HepG2 (cell line): Measurements from ENCODE around the gene TUBA3C. TPM values are rescaled to one million over a fixed set of nuclear protein-coding genes. Genes with fewer than 3 reads are reported as not detected.

Experiments
- ATAC-seq: fragments of 200-7000 bp; cut with Tn5 transposase; 3 replicates; pipeline ENCODE4 v1.9.1; 2020; ENCODE audit warnings: mild to moderate bottlenecking, moderate library complexity
- BruUV-seq: library from RNA; stranded (reverse); fragments of 400-500 nt; replicated peaks from 2 replicates; lab custom pipeline; 2021; lab: Mats Ljungman, UMichigan
- CTCF ChIA-PET: fragments of 300-600 bp; formaldehyde crosslinking; extraction: SDS; loops from one replicate; lab custom pipeline; 2021; ENCODE audit warnings: low total read pairs, inconsistent platforms, low intra/inter-chr PET ratio; lab: Yijun Ruan, JAX
- POLR2A ChIA-PET: fragments of 350-600 bp; sonication (Branson Sonifier 250); formaldehyde crosslinking; loops from one replicate; lab custom pipeline; 2020; ENCODE audit warnings: antibody characterized with exemption, inconsistent platforms; lab: Yijun Ruan, JAX
- DNase-seq: peaks from one replicate; pipeline ENCODE4 v3.0.0-alpha.2; 2015; ENCODE audit warnings: low spot score
- FAIRE-seq: peaks from 3 replicates; lab custom pipeline; 2011; peaks lifted over from hg19 to GRCh38; lab: Jason Lieb, UNC
- H2AFZ ChIP-seq: one replicate; pipeline ENCODE4 v1.6.1; 2011; ENCODE audit warnings: low read length, inconsistent platforms
- H3K27ac ChIP-seq: fragments of 300-600 bp; 3 replicates; pipeline ENCODE4 v1.8.0; 2011; ENCODE audit warnings: mixed run types, mild to moderate bottlenecking, mixed read lengths, low read length, inconsistent platforms; ENCODE audit not compliant: insufficient read depth; ENCODE audit errors: extremely low read length
- H3K27me3 ChIP-seq, 2 experiments: fragments of 200-600 bp in 1 of 2; 2 replicates in 1 of 2; 3 replicates in 1 of 2; pipeline versions ENCODE4 v1.6.0 to v1.8.0; 2011; ENCODE audit warnings: low read length in 2 of 2, mild to moderate bottlenecking in 2 of 2, moderate library complexity in 2 of 2, inconsistent platforms in 1 of 2; ENCODE audit not compliant: insufficient read depth in 2 of 2, control insufficient read depth in 1 of 2
- H3K36me3 ChIP-seq, 2 experiments: fragments of 200-600 bp in 1 of 2; replicated peaks in 1 of 2; 2 replicates in 1 of 2; 3 replicates in 1 of 2; pipeline versions ENCODE4 v1.5.1 to v1.8.0; 2011; ENCODE audit warnings: low read length in 2 of 2, inconsistent platforms in 1 of 2; ENCODE audit not compliant: insufficient read depth in 2 of 2, control insufficient read depth in 1 of 2
- H3K4me1 ChIP-seq: 2 replicates; pipeline ENCODE4 v1.5.1; 2012; ENCODE audit warnings: low read length, inconsistent platforms; ENCODE audit not compliant: insufficient read depth
- H3K4me2 ChIP-seq: 2 replicates; pipeline ENCODE4 v1.6.0; 2011; ENCODE audit warnings: low read depth, low read length, inconsistent platforms
- H3K4me3 ChIP-seq, 3 experiments: fragments of 200-600 bp in 1 of 3; sonication (generic), shearing (Covaris generic) in 1 of 3; replicated peaks in 1 of 3; 2 replicates each; pipeline ENCODE4 v1.5.1; 2011 to 2016; ENCODE audit warnings: low read length in 3 of 3, inconsistent platforms in 2 of 3, low read depth in 2 of 3, mild to moderate bottlenecking in 2 of 3, control low read depth in 1 of 3, mixed read lengths in 1 of 3; ENCODE audit not compliant: insufficient read depth in 1 of 3
- H3K79me2 ChIP-seq: one replicate; pipeline ENCODE4 v1.6.1; 2011; ENCODE audit warnings: low read length, inconsistent platforms; ENCODE audit not compliant: insufficient read depth
- H3K9ac ChIP-seq: 2 replicates; pipeline ENCODE4 v1.6.0; 2011; ENCODE audit warnings: mild to moderate bottlenecking, low read depth, low read length, inconsistent platforms; ENCODE audit not compliant: insufficient read depth
- H3K9me3 ChIP-seq: 2 replicates; pipeline ENCODE4 v1.5.1; 2012; ENCODE audit warnings: mild to moderate bottlenecking, low read length
- H4K20me1 ChIP-seq: 2 replicates; pipeline ENCODE4 v1.6.0; 2011; ENCODE audit warnings: inconsistent platforms, mild to moderate bottlenecking, low read length, moderate library complexity; ENCODE audit not compliant: insufficient read depth
- DPF2 ChIP-seq: sonication (generic); formaldehyde crosslinking; IDR thresholded peaks from 2 replicates; pipeline ENCODE4 v1.4.0; 2020; ENCODE audit warnings: mild to moderate bottlenecking, low read depth, missing genetic modification reagents, borderline replicate concordance
- GABPB1 ChIP-seq: IDR thresholded peaks from 2 replicates; pipeline ENCODE4 v1.6.1; 2016; ENCODE audit warnings: mild to moderate bottlenecking, missing genetic modification reagents, moderate library complexity, missing compliant biosample characterization
- HDAC1 ChIP-seq: sonication (generic); formaldehyde crosslinking; IDR thresholded peaks from 2 replicates; pipeline ENCODE4 v1.5.1; 2020; ENCODE audit warnings: mild to moderate bottlenecking, missing genetic modification reagents
- MTF2 ChIP-seq: sonication (generic); formaldehyde crosslinking; IDR thresholded peaks from 2 replicates; pipeline ENCODE4 v1.5.0; 2020; ENCODE audit warnings: missing genetic modification reagents, borderline replicate concordance
- NRL ChIP-seq: sonication (generic); formaldehyde crosslinking; IDR thresholded peaks from 2 replicates; pipeline ENCODE4 v1.5.0; 2020; ENCODE audit warnings: missing genetic modification reagents, mild to moderate bottlenecking, moderate library complexity, borderline replicate concordance
- PPARG ChIP-seq: conservative IDR thresholded peaks from 2 replicates; pipeline ENCODE4 v1.6.1; 2016; ENCODE audit warnings: missing biosample characterization, missing genetic modification reagents
- RCOR2 ChIP-seq: IDR thresholded peaks from 2 replicates; pipeline ENCODE4 v1.6.1; 2016; ENCODE audit warnings: missing biosample characterization, missing genetic modification reagents
- SMARCC2 ChIP-seq: fragments of 450-650 bp; IDR thresholded peaks from 2 replicates; pipeline ENCODE4 v1.6.1; 2017; ENCODE audit warnings: antibody characterized with exemption, mild to moderate bottlenecking
- YY1 ChIP-seq: IDR thresholded peaks from 2 replicates; pipeline ENCODE4 v1.6.1; 2011; ENCODE audit warnings: low read length, low read depth, moderate library complexity, mild to moderate bottlenecking; ENCODE audit not compliant: insufficient read depth, insufficient replicate concordance
- ZC3H4 ChIP-seq: sonication (generic); formaldehyde crosslinking; IDR thresholded peaks from 2 replicates; pipeline ENCODE4 v1.4.0; 2020; ENCODE audit warnings: missing genetic modification reagents, borderline replicate concordance
- ZNF121 ChIP-seq: sonication (generic); formaldehyde crosslinking; IDR thresholded peaks from 2 replicates; pipeline ENCODE4 v1.5.0; 2020; ENCODE audit warnings: mild to moderate bottlenecking, missing genetic modification reagents
- ZNF207 ChIP-seq: fragments of 450-650 bp; IDR thresholded peaks from 2 replicates; pipeline ENCODE4 v1.6.1; 2016; ENCODE audit warnings: antibody characterized with exemption, borderline replicate concordance
- ZNF44 ChIP-seq: sonication (generic); formaldehyde crosslinking; IDR thresholded peaks from 2 replicates; pipeline ENCODE4 v1.5.1; 2020; ENCODE audit warnings: mild to moderate bottlenecking, missing genetic modification reagents
- ZNF484 ChIP-seq: sonication (generic); formaldehyde crosslinking; IDR thresholded peaks from 2 replicates; pipeline ENCODE4 v1.5.1; 2020; ENCODE audit warnings: mild to moderate bottlenecking, low read depth, missing genetic modification reagents, borderline replicate concordance
- ZNF557 ChIP-seq: sonication (generic); formaldehyde crosslinking; IDR thresholded peaks from 2 replicates; pipeline ENCODE4 v1.4.0; 2020; ENCODE audit warnings: missing genetic modification reagents
- ZNF558 ChIP-seq: sonication (generic); formaldehyde crosslinking; IDR thresholded peaks from 2 replicates; pipeline ENCODE4 v1.9.0; 2022; ENCODE audit warnings: mild to moderate bottlenecking, missing genetic modification reagents, borderline replicate concordance
- ZNF589 ChIP-seq: sonication (generic); formaldehyde crosslinking; conservative IDR thresholded peaks from 2 replicates; pipeline ENCODE4 v1.8.0; 2022; ENCODE audit warnings: mild to moderate bottlenecking, moderate library complexity, missing genetic modification reagents
- WGBS: methylation state at CpG from one replicate; pipeline ENCODE4 v1.1.6; 2017; ENCODE audit warnings: low lambda C conversion rate; 5-methylcytosine and 5-hydroxymethylcytosine counted together
- in situ Hi-C: cut with HindIII; loops from 2 replicates; pipeline ENCODE4 v1.10.0; 2017; ENCODE audit warnings: low pct_unique_long_range_greater_than_20kb; ENCODE audit not compliant: extremely low pct_ligation_motif_present
- intact Hi-C: fragments of 100-400 bp; cut with micrococcal nuclease; formaldehyde crosslinking; loops from one replicate; pipeline ENCODE4 v1.10.0; 2022; ENCODE audit not compliant: unreplicated experiment
- polyA plus RNA-seq, 8 experiments: library from polyadenylated mRNA; depleted of rRNA in 3 of 8; stranded (reverse) in 7 of 8; unstranded in 1 of 8; fragments of >200 nt; fragmentation: Illumina TruSeq in 4 of 8; extraction: Trizol in 4 of 8; gene quantifications; 2 replicates each; pipeline versions ENCODE4 v1.2.1 to v1.2.3, GENCODE V29; 2011 to 2016; ENCODE audit warnings: low read depth in 4 of 8, missing spikeins in 1 of 8, mixed read lengths in 1 of 8; ENCODE audit not compliant: insufficient read depth in 1 of 8
- total RNA-seq, 5 experiments: library from RNA; depleted of rRNA; stranded (reverse); fragments of >200 nt; fragmentation: Illumina TruSeq; extraction: Trizol; gene quantifications; 2 replicates each; pipeline ENCODE4 v1.2.3, GENCODE V29; 2016; ENCODE audit warnings: low read depth in 1 of 5
- TF ChIP-seq, protein P1 (sequence below): sonication (generic); formaldehyde crosslinking; IDR thresholded peaks from 2 replicates; pipeline ENCODE4 v1.5.0; 2020; ENCODE audit warnings: mild to moderate bottlenecking, missing genetic modification reagents, borderline replicate concordance
- TF ChIP-seq, protein P2 (sequence below): fragments of 450-650 bp; IDR thresholded peaks from 2 replicates; pipeline ENCODE4 v1.6.1; 2017
- TF ChIP-seq, protein P3 (sequence below): fragments of 450-650 bp; IDR thresholded peaks from 2 replicates; pipeline ENCODE4 v1.6.1; 2016

The TUBA3C gene
- total and polyA plus RNA-seq, 2 of the 13 experiments (the other 11 are each of a cell fraction or from before 2014, with no cell fraction given), result not detected

DNA sequence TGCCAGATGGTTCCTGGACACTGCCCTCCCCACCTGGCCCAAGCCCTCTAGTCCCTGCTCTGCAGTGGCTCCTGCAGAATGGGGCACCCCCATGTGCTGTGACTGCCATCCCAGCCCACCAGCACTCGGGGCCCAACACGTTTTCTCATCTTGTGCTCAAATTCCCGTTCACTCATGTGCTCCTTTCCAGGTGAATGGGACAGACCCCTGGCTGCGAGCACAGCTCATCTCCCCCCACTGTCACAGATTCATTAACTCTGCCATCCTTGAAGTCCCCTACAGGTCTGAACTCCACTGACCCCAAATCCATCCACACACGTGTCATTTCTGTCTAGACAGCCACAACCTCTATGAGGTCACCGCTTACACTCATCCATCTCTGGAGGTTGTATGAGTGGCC, 23.6 kb downstream of the TUBA3C start:
- H3K36me3 ChIP-seq, result no peaks in the 10 kb centered on the region
- no peak overlapping the region for H2AFZ ChIP-seq
- no TSS peak for BruUV-seq
- no peak overlapping the region for H3K4me3 ChIP-seq
- H3K9ac ChIP-seq, result no peak overlapping the region
- no peaks in the 10 kb centered on the region for H3K79me2 ChIP-seq
- H4K20me1 ChIP-seq, result no peaks in the 10 kb centered on the region
- TF ChIP-seq MTF2 (CRISPR knock-in tag) (no peak), ZNF44 (CRISPR knock-in tag) (no peak), ZNF207 (no peak), ZC3H4 (no peak), DPF2 (CRISPR knock-in tag) (no peak), ZNF589 (CRISPR knock-in tag) (no peak), ZNF484 (no peak), ZNF557 (CRISPR knock-in tag) (no peak), NRL (CRISPR knock-in tag) (no peak), HDAC1 (CRISPR knock-in tag) (no peak), ZNF558 (CRISPR knock-in tag) (no peak), ZNF121 (CRISPR knock-in tag) (no peak), GABPB1 (CRISPR knock-in tag) (no peak), SMARCC2 (no peak), PPARG (CRISPR knock-in tag) (no peak), RCOR2 (CRISPR knock-in tag) (no peak), YY1 (no peak)
- TF ChIP-seq, protein P1, sequence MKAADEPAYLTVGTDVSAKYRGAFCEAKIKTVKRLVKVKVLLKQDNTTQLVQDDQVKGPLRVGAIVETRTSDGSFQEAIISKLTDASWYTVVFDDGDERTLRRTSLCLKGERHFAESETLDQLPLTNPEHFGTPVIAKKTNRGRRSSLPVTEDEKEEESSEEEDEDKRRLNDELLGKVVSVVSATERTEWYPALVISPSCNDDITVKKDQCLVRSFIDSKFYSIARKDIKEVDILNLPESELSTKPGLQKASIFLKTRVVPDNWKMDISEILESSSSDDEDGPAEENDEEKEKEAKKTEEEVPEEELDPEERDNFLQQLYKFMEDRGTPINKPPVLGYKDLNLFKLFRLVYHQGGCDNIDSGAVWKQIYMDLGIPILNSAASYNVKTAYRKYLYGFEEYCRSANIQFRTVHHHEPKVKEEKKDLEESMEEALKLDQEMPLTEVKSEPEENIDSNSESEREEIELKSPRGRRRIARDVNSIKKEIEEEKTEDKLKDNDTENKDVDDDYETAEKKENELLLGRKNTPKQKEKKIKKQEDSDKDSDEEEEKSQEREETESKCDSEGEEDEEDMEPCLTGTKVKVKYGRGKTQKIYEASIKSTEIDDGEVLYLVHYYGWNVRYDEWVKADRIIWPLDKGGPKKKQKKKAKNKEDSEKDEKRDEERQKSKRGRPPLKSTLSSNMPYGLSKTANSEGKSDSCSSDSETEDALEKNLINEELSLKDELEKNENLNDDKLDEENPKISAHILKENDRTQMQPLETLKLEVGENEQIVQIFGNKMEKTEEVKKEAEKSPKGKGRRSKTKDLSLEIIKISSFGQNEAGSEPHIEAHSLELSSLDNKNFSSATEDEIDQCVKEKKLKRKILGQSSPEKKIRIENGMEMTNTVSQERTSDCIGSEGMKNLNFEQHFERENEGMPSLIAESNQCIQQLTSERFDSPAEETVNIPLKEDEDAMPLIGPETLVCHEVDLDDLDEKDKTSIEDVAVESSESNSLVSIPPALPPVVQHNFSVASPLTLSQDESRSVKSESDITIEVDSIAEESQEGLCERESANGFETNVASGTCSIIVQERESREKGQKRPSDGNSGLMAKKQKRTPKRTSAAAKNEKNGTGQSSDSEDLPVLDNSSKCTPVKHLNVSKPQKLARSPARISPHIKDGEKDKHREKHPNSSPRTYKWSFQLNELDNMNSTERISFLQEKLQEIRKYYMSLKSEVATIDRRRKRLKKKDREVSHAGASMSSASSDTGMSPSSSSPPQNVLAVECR (CRISPR knock-in tag), result no peak
- TF ChIP-seq, protein P2, sequence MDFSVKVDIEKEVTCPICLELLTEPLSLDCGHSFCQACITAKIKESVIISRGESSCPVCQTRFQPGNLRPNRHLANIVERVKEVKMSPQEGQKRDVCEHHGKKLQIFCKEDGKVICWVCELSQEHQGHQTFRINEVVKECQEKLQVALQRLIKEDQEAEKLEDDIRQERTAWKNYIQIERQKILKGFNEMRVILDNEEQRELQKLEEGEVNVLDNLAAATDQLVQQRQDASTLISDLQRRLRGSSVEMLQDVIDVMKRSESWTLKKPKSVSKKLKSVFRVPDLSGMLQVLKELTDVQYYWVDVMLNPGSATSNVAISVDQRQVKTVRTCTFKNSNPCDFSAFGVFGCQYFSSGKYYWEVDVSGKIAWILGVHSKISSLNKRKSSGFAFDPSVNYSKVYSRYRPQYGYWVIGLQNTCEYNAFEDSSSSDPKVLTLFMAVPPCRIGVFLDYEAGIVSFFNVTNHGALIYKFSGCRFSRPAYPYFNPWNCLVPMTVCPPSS, result no peak
- TF ChIP-seq, protein P3, sequence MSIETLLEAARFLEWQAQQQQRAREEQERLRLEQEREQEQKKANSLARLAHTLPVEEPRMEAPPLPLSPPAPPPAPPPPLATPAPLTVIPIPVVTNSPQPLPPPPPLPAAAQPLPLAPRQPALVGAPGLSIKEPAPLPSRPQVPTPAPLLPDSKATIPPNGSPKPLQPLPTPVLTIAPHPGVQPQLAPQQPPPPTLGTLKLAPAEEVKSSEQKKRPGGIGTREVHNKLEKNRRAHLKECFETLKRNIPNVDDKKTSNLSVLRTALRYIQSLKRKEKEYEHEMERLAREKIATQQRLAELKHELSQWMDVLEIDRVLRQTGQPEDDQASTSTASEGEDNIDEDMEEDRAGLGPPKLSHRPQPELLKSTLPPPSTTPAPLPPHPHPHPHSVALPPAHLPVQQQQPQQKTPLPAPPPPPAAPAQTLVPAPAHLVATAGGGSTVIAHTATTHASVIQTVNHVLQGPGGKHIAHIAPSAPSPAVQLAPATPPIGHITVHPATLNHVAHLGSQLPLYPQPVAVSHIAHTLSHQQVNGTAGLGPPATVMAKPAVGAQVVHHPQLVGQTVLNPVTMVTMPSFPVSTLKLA, result no peak
- no peak overlapping the region for H3K4me2 ChIP-seq
- no peak for ATAC-seq
- intact Hi-C loops (no loop called here), in situ Hi-C loops (loop anchor here (10.0 kb wide), 1 partner anchor 437 kb away; no protein-coding TSS in a partner anchor)
- H3K4me1 ChIP-seq, result no peaks in the 10 kb centered on the region
- H3K27ac ChIP-seq, result no peak overlapping the region
- WGBS, result 10% methylated on average over 6 of the region's 6 CpGs
- ChIA-PET POLR2A (no interaction called here), CTCF (no interaction called here)
- no peaks in the 10 kb centered on the region for H3K27me3 ChIP-seq
- no peak for DNase-seq
- no peak for FAIRE-seq
- no peaks in the 10 kb centered on the region for H3K9me3 ChIP-seq
